Pancreas (tissue), 10 donors: ENCODE results near the gene LINGO3. TPM values are rescaled to one million over a fixed set of nuclear protein-coding genes. Genes with fewer than 3 reads are reported as not detected.

Experiments used
- ATAC-seq, 4 donors: fragments of 200-7000 bp; cut with Tn5 transposase; one replicate each; pipeline versions ENCODE4 v1.8.0 to v1.9.1; 2020; ENCODE audit warnings: mild to moderate bottlenecking in 4 of 4, moderate library complexity in 4 of 4
- DNase-seq, 6 donors: peaks; one replicate each; pipeline ENCODE4 v3.0.0-alpha.2; 2020
- FAIRE-seq: peaks from 2 replicates; lab custom pipeline; 2012; peaks lifted over from hg19 to GRCh38; lab: Jason Lieb, UNC
- H3K27ac ChIP-seq, 4 donors: fragments of 200-600 bp; sonication (generic); 1 replicate in 3 of 4; 2 replicates in 1 of 4; pipeline versions ENCODE4 v1.5.0 to v1.8.0; 2020
- H3K27me3 ChIP-seq, 4 donors: fragments of 200-600 bp; one replicate each; pipeline ENCODE4 v1.8.0; 2021
- H3K36me3 ChIP-seq, 3 donors: fragments of 200-600 bp; sonication (generic) in 1 of 3; one replicate each; pipeline versions ENCODE4 v1.5.0 to v1.8.0; 2020 to 2021
- H3K4me1 ChIP-seq, 3 donors: fragments of 200-600 bp; one replicate each; pipeline ENCODE4 v1.8.0; 2021
- H3K4me3 ChIP-seq, 4 donors: fragments of 200-600 bp; sonication (generic) in 2 of 4; one replicate each; pipeline versions ENCODE4 v1.5.0 to v1.8.0; 2020 to 2021
- H3K9me3 ChIP-seq, 4 donors: fragments of 200-600 bp; one replicate each; pipeline ENCODE4 v1.8.0; 2021
- CTCF ChIP-seq, 4 donors: fragments of 200-600 bp; sonication (generic) in 3 of 4; IDR thresholded peaks; one replicate each; pipeline versions ENCODE4 v1.5.0 to v1.8.0; 2021; ENCODE audit warnings: antibody characterized with exemption in 4 of 4
- WGBS, 2 donors: extraction: QIAGEN DNeasy Blood & Tissue Kit; methylation state at CpG; one replicate each; pipeline ENCODE4 v1.1.7; 2013; 5-methylcytosine and 5-hydroxymethylcytosine counted together
- intact Hi-C, 3 donors: fragments of 100-400 bp; cut with DNase I; formaldehyde crosslinking; loops; one replicate each; pipeline versions ENCODE4 v1.11.1 to v1.14.2; 2022
- polyA plus RNA-seq, 2 donors: library from polyadenylated mRNA; stranded (reverse); fragments of 200-250 nt; gene quantifications; one replicate each; pipeline ENCODE4 v1.2.3, GENCODE V29; 2013
- total RNA-seq, 6 donors: library from RNA; stranded (reverse); fragmentation: NEBNext Ultra II Directional in 4 of 6; extraction: Animal tissue kit (Norgen Biotek cat#: 25700) in 4 of 6; gene quantifications; one replicate each; pipeline versions ENCODE4 v1.2.1 to v1.2.4, GENCODE V29; 2021 to 2023
- donor health status: healthy with polysubstance abuse.
- donor health status: DM: no; HTN: no; CAD: no; lungs with moderate emphysema.
- donor health status: DM: no; HTN: no; CAD: no.
- donor health status: control.
- donor health status: control.
- donor health status: Bipolar disorder and iron deficiency.
- donor health status: DM: yes; HTN: yes; CAD: no.
- donor health status: DM: no; HTN: no; CAD: no.
- donor health status: DM: no; HTN: no; CAD: no.
- donor health status: DM: yes; HTN: yes; CAD: no.

LINGO3 gene
- 1 to 10 TPM in 1 of 6 donors, under 1 TPM in 1, not detected in 4; 0.16 to 1.5 TPM for total RNA-seq
- polyA plus RNA-seq: under 1 TPM in 1 of 2 donors, not detected in 1; 0.05 TPM

- H3K4me1 ChIP-seq: no peaks in the 10 kb centered on the region
- no peaks in the 10 kb centered on the region for H3K27me3 ChIP-seq
- H3K4me3 ChIP-seq: no peak within 1 kb of the TSS
- 10 to 14% methylated on average over 19 to 63 of the region's 63 CpGs for WGBS, 2 donors
- no peaks in the 10 kb centered on the region for H3K9me3 ChIP-seq
- ATAC-seq (peak in 3 of 4 donors; percentile 25 to 38 (median 32)), DNase-seq (peak in 2 of 6 donors; percentile 65 to 66), FAIRE-seq (no peak)
- intact Hi-C loops: no loop called here
- H3K36me3 ChIP-seq: no peaks in the 10 kb centered on the region
- no peak for TF ChIP-seq CTCF (IDR thresholded peaks at IDR 0.05)
- no peak within 1 kb of the TSS for H3K27ac ChIP-seq
Observed at GRCh38 chr19:2308114-2308556, at the start of gene LINGO3. TSS of gene LINGO3 (minus strand) at chr19:2308154. CDS start at chr19:2291776, 16,378 bp downstream.

- Histone ChIP-seq H3K4me3 (no peak overlapping the region), H3K9me3 (no peaks in the 10 kb centered on the region), H3K27ac (no peak overlapping the region), H3K27me3 (no peaks in the 10 kb centered on the region), H3K36me3 (peaks cover 0 to 17% (median 0%) of the 10 kb centered on the region in 3 donors), H3K4me1 (no peaks in the 10 kb centered on the region)
- WGBS, 2 donors: 76 to 83% methylated on average over 20 to 21 of the region's 21 CpGs
- ATAC-seq (no peak), DNase-seq (no peak), FAIRE-seq (no peak)
- no peak for TF ChIP-seq CTCF (IDR thresholded peaks at IDR 0.05)
- intact Hi-C loops: no loop called here
Observed at GRCh38 chr19:2356036-2356646, 48.2 kb upstream of the LINGO3 start.

- Histone ChIP-seq H3K36me3 (peaks cover 0 to 17% (median 0%) of the 10 kb centered on the region in 3 donors), H3K27ac (no peak overlapping the region), H3K4me3 (no peak overlapping the region), H3K27me3 (no peaks in the 10 kb centered on the region), H3K4me1 (no peaks in the 10 kb centered on the region), H3K9me3 (no peaks in the 10 kb centered on the region)
- intact Hi-C loops: no loop called here
- TF ChIP-seq CTCF (IDR thresholded peaks at IDR 0.05): no peak
- ATAC-seq (no peak), FAIRE-seq (no peak), DNase-seq (no peak)
- WGBS, 2 donors: 90 to 92% methylated on average over 24 of the region's 24 CpGs
Observed at GRCh38 chr19:2355168-2356035, 47.4 kb upstream of the LINGO3 start.

- TF ChIP-seq CTCF (IDR thresholded peaks at IDR 0.05): no peak
- no peaks in the 10 kb centered on the region for H3K27me3 ChIP-seq
- no peak overlapping the region for H3K27ac ChIP-seq
- FAIRE-seq (no peak), ATAC-seq (no peak), DNase-seq (no peak)
- no peaks in the 10 kb centered on the region for H3K9me3 ChIP-seq
- intact Hi-C loops: no loop called here
- H3K36me3 ChIP-seq: peaks cover 0 to 17% (median 0%) of the 10 kb centered on the region in 3 donors
- H3K4me3 ChIP-seq: no peak overlapping the region
- H3K4me1 ChIP-seq: no peaks in the 10 kb centered on the region
- WGBS, 2 donors: 90 to 94% methylated on average over 17 of the region's 17 CpGs
Observed at GRCh38 chr19:2354670-2355069, 46.7 kb upstream of the LINGO3 start.
